AG04450 (cell line): ENCODE measurements around the gene PKN2. TPM values are rescaled to one million over a fixed set of nuclear protein-coding genes. Genes with fewer than 3 reads are reported as not detected.

ENCODE experiments used
- CTCF ChIA-PET: fragments of 300-600, 350-600 bp; formaldehyde crosslinking; extraction: SDS; loops from one replicate; lab custom pipeline; 2022; ENCODE audit warnings: antibody characterized with exemption, inconsistent platforms; lab: Charles Lee
- POLR2A ChIA-PET: fragments of 350-600 bp; formaldehyde crosslinking; extraction: SDS; loops from one replicate; lab custom pipeline; 2021; ENCODE audit warnings: antibody characterized with exemption, inconsistent platforms; lab: Yijun Ruan, JAX
- DNase-seq: peaks from one replicate; pipeline ENCODE4 v3.0.0-alpha.2; 2011; ENCODE audit warnings: low read depth, low spot score
- H3K27ac ChIP-seq: one replicate; pipeline ENCODE4 v1.5.1; 2012; ENCODE audit warnings: low read depth, low read length, control low read depth
- H3K27me3 ChIP-seq: one replicate; pipeline ENCODE4 v1.6.0; 2012; ENCODE audit warnings: low read length; ENCODE audit not compliant: control insufficient read depth, insufficient read depth
- H3K4me3 ChIP-seq: 2 replicates; pipeline ENCODE4 v1.5.1; 2011; ENCODE audit warnings: mild to moderate bottlenecking, low read depth, low read length, control low read depth
- H3K9me3 ChIP-seq: 2 replicates; pipeline ENCODE4 v1.5.1; 2012; ENCODE audit warnings: low read length; ENCODE audit not compliant: control insufficient read depth, insufficient read depth
- CTCF ChIP-seq: IDR thresholded peaks from 2 replicates; pipeline ENCODE4 v1.5.1; 2011; ENCODE audit warnings: low read depth, low read length, control low read depth, inconsistent platforms
- polyA plus RNA-seq: library from polyadenylated mRNA; depleted of rRNA; stranded (reverse); fragments of >200 nt; gene quantifications from 2 replicates; pipeline ENCODE4 v1.2.3, GENCODE V29; 2011

Gene PKN2
- polyA plus RNA-seq, 1 experiment = 35.9 TPM

- TF ChIP-seq CTCF = no peak
- Histone ChIP-seq H3K27ac (no peak overlapping the region), H3K4me3 (no peak overlapping the region), H3K9me3 (no peaks in the 10 kb centered on the region), H3K27me3 (no peaks in the 10 kb centered on the region)
- CTCF ChIA-PET = no interaction called here
- no peak for DNase-seq
- POLR2A ChIA-PET = no interaction called here
Observed at GRCh38 chr1:88740784-88741183, 56.7 kb downstream of the PKN2 start.

- POLR2A ChIA-PET = no interaction called here
Observed at GRCh38 chr1:88741413-88741812, 57.3 kb downstream of the PKN2 start.

GRCh38 chr1:88742531-88742930 is 58.5 kb downstream of the PKN2 start:
- Histone ChIP-seq H3K27me3 (no peaks in the 10 kb centered on the region), H3K9me3 (no peaks in the 10 kb centered on the region), H3K27ac (no peak overlapping the region), H3K4me3 (no peak overlapping the region)
- POLR2A ChIA-PET = no interaction called here
- CTCF ChIA-PET = no interaction called here
- no peak for DNase-seq
- no peak for TF ChIP-seq CTCF

More at GRCh38 chr1:88741413-88741812, 57.3 kb downstream of the PKN2 start:
- no peaks in the 10 kb centered on the region for H3K9me3 ChIP-seq
- H3K27ac ChIP-seq = no peak overlapping the region
- CTCF ChIA-PET = no interaction called here
- DNase-seq = no peak
- H3K4me3 ChIP-seq = no peak overlapping the region
- H3K27me3 ChIP-seq = no peaks in the 10 kb centered on the region
- TF ChIP-seq CTCF = no peak

GRCh38 chr1:88744142-88744541 is 60.1 kb downstream of the PKN2 start:
- H3K4me3 ChIP-seq = no peak overlapping the region
- H3K27me3 ChIP-seq = no peaks in the 10 kb centered on the region
- ChIA-PET CTCF (interaction anchor here (1.1 kb wide), 1 partner anchor 133 kb away, joined by 3 read pairs; no protein-coding TSS in a partner anchor), POLR2A (no interaction called here)
- H3K27ac ChIP-seq = no peak overlapping the region
- no peak for TF ChIP-seq CTCF
- no peaks in the 10 kb centered on the region for H3K9me3 ChIP-seq
- DNase-seq = no peak

- ChIA-PET CTCF (interaction anchor here (1.0 kb wide), 1 partner anchor 11 kb away, joined by 4 read pairs; no protein-coding TSS in a partner anchor), POLR2A (no interaction called here)
- H3K27me3 ChIP-seq = no peaks in the 10 kb centered on the region
- no peak overlapping the region for H3K4me3 ChIP-seq
- no peak for TF ChIP-seq CTCF
- no peak overlapping the region for H3K27ac ChIP-seq
- H3K9me3 ChIP-seq = no peaks in the 10 kb centered on the region
- DNase-seq = no peak
Observed at GRCh38 chr1:88746916-88747315, 62.8 kb downstream of the PKN2 start.
